Amygdala (tissue), 56 donors: Measurements from ENCODE around the gene WT1.
A peak's percentile ranks its signal among the peaks of the same experiment; 100 is the strongest.

Source experiments
- DNase-seq, 56 donors: peaks; one replicate each; lab custom pipeline; 2025; lab: John Stamatoyannopoulos, UW

WT1 gene

GRCh38 chr11:32340181-32340580 lies 95.2 kb downstream of the WT1 start:
- peak in 1 of 56 donors; percentile 2 for DNase-seq
